Astrocyte of the spinal cord (primary cell): Measurements from ENCODE around the gene ANP32E.
A peak's percentile ranks its signal among the peaks of the same experiment; 100 is the strongest.

Experiments
- DNase-seq: peaks from one replicate; pipeline ENCODE4 v3.0.0; 2011; ENCODE audit warnings: low read depth, low spot score
- H3K4me3 ChIP-seq: 2 replicates; pipeline ENCODE4 v1.5.1; 2011; ENCODE audit warnings: low read depth, mild to moderate bottlenecking, low read length, moderate library complexity
- CTCF ChIP-seq: IDR thresholded peaks from 2 replicates; pipeline ENCODE4 v1.5.1; 2012; ENCODE audit warnings: low read depth, mild to moderate bottlenecking, low read length, inconsistent platforms
- in situ Hi-C: cut with HindIII; loops from 2 replicates; pipeline ENCODE4 v1.10.0; 2017; ENCODE audit warnings: low sequenced_read_pairs

ANP32E gene

GRCh38 chr1:150235852-150236613 lies at the start of gene ANP32E:
ANP32E (minus strand) TSS chr1:150236112; CDS start chr1:150235786, 326 bp downstream.
- peak; percentile 100 for DNase-seq
- TF ChIP-seq CTCF, result peak; percentile 2

DNA sequence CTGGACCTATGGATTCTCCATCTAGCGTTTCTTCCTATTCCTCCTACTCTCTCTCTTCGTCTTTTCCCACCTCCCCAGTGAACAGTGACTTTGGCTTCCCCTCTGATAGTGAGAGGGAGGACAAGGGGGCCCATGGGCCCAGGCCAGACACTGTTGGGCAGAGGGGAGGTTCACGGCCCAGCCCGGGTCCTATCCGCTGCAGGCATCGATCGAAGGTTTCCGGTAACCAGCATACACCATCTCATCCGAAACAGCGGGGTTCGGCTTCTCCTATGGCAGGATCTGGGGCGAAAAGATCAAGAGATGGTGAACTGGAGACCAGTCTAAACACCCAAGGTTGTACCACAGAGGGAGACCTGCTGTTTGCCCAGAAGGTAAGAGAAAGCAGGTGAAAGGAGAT lies 47.3 kb upstream of the ANP32E start:
- no peak for DNase-seq
- in situ Hi-C loops, result no loop called here
- TF ChIP-seq CTCF, result no peak
- peak overlapping the region; percentile 70 for H3K4me3 ChIP-seq

More at GRCh38 chr1:150235852-150236613, at the start of gene ANP32E:
- peak within 1 kb of the TSS; percentile 74 for H3K4me3 ChIP-seq
- in situ Hi-C loops, result no loop called here

DNA sequence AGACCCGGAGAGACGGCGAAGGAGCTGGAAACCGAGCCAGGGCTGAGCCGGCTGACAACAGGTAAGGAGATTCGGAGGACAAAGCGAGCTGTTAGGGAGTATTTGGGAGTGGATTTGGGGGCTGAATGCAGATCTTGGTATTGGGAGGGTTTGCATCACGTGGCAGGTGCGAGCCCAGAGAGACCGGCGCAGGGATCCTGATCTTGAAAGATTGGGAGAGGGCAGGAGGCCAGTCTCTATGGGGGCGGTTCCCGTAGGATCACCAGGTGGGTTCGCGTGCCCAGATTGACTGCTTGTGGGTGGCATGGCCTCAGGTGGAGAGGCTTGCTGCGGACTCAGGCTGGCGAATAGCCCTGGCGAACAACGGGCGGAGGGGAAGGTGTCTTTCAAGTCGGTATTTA lies 46.6 kb upstream of the ANP32E start:
- H3K4me3 ChIP-seq, result peak overlapping the region; percentile 70
- in situ Hi-C loops, result no loop called here
- TF ChIP-seq CTCF, result no peak
- DNase-seq, result no peak

DNA sequence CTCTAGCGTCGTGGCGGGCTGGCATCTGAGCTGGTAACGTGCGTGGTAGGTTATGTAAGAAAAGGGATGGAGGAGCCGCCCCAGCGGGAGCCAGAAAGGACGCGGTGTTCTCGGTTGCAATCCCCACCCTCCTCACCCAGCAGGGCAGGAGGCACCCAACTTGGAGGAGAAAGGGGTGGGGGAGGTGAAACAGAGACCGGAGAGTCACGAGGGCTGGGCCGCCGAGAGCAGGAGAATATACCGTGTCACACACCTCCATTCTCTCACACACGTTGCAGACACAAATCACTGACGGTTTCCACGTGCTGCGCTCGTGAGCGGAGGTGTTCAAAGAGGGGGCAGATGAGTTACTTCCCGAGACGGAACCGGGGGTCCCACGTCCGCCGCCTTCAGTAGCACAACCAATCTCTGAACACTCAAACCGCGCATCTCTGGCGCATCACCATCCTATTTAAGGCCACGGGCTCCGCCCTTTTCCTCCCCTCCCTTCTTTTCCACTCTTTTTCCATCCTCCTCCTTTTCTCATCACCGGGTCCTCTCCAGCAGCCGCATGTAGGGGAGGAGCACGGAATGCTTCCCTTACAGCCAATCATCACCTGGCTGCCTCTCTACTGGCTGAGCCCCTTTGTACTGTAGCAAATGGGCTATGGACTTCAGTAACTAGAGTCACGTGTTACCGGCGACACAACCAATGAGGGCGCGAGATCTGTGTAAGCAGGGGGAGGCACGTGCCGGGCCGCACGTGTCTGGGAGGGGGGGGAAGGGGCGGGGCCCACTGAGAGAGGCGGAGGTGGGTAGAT lies 46.0 kb upstream of the ANP32E start, which contains the start of gene CIART:
Gene CIART, plus strand, starts transcription at position 797 of the 800 bp plus-strand sequence. CDS start 714 bp downstream, outside the sequence.
- DNase-seq, result peak; percentile 99
- no peak for TF ChIP-seq CTCF
- peak within 1 kb of the TSS; percentile 70 for H3K4me3 ChIP-seq
- in situ Hi-C loops, result no loop called here

DNA sequence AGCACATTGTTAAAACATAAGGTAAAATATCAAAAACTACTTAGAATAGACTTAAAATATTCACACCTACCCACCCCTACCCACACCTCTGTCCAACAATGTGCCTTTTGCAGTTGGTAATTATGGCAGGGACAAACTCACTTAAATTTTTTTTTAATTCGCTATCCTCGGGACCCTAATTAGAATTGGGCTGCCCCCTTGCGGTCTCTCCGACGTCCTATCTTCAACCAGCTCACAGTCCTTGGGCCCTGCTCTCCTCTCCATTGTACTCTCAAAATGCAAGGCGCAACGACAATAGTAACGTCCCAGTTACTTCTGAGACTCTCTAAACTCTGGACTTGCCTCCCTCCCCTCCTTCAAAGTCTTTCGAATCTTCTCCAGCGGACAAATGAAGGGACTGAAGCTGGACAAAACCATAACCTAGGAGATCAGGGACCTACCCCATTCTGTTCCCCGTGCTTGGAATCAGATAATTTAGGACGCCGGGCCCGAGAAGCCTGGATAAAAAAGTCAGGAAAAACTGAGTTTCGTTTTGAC lies 45.4 kb upstream of the ANP32E start:
- peak; percentile 73 for TF ChIP-seq CTCF
- peak; percentile 73 for DNase-seq
- H3K4me3 ChIP-seq, result peak overlapping the region; percentile 70
- in situ Hi-C loops, result no loop called here

DNA sequence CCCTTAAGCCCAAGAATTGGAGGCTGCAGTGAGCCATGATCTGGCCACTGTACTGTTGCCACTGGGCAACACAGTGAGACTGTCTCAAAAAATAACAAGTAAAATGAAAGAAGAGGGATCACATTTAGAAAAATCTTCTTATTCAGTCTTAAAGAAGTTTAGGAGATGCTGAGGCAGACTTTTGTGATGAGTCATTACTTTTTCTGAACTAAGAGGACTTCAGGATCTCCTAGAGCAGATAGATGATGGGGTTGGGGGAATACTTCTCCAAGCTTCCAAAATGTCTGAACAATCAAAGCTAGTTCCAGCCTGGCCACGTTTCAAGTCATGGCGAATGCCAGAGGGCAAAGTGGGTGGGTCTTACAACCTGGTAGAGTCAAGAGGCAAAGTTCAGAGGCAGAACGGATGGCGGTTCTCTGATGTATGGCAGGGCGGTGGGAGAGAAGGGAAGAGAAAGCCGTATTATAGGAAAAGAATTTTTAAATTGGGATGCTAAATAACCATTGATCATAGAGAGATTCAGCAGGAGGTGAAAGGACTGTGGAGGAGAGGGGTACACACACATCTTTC lies 44.3 kb upstream of the ANP32E start:
- no peak for DNase-seq
- H3K4me3 ChIP-seq, result no peak overlapping the region
- no peak for TF ChIP-seq CTCF
- in situ Hi-C loops, result no loop called here
